HS-5 (cell line): Measurements from ENCODE around the gene RRP36.
"Not testable (repeated sequence)": the region's sequence is repeated elsewhere in the genome, so short reads cannot be mapped to it uniquely, and the experiment has no call there.

ENCODE experiments used
- DNase-seq: peaks from one replicate; pipeline ENCODE4 v3.0.0-alpha.2; 2012; ENCODE audit warnings: low read depth

RRP36 gene

GRCh38 chr6:43021270-43022047 lies at the start of gene RRP36:
RRP36 (plus strand) TSS chr6:43021623; CDS start chr6:43021655, 32 bp downstream.
- DNase-seq, result peak; percentile 30

- DNase-seq, result no peak
Measured at GRCh38 chr6:42971746-42972327, 49.6 kb upstream of the RRP36 start.

- no peak for DNase-seq
Measured at GRCh38 chr6:42973926-42974325, 47.5 kb upstream of the RRP36 start.

- DNase-seq, result no peak
Measured at GRCh38 chr6:42974919-42975505, 46.4 kb upstream of the RRP36 start.

GRCh38 chr6:42978487-42978838 lies 43.0 kb upstream of the RRP36 start:
- no peak for DNase-seq

GRCh38 chr6:42978839-42979522 lies 42.4 kb upstream of the RRP36 start, which contains the start of gene PEX6:
PEX6 (minus strand) TSS chr6:42979181; CDS start chr6:42979150, 31 bp downstream.
- DNase-seq, result peak; percentile 54

GRCh38 chr6:42979523-42980177 lies 41.8 kb upstream of the RRP36 start:
- DNase-seq, result no peak

- no peak for DNase-seq
Measured at GRCh38 chr6:42981836-42982235, 39.6 kb upstream of the RRP36 start.

- DNase-seq, result peak; percentile 96
Measured at GRCh38 chr6:42984001-42984923, 37.2 kb upstream of the RRP36 start, which contains the start of gene PPP2R5D. PPP2R5D (plus strand) TSS chr6:42984570; CDS start chr6:42984678, 108 bp downstream.

- DNase-seq, result no peak
Measured at GRCh38 chr6:42984924-42985475, 36.4 kb upstream of the RRP36 start.

- no peak for DNase-seq
Measured at GRCh38 chr6:42987533-42988451, 33.6 kb upstream of the RRP36 start.

- DNase-seq, result no peak
Measured at GRCh38 chr6:42988486-42989020, 32.9 kb upstream of the RRP36 start.

- DNase-seq, result no peak
Measured at GRCh38 chr6:42989923-42990322, 31.5 kb upstream of the RRP36 start.

- DNase-seq, result no peak
Measured at GRCh38 chr6:42993445-42993844, 28.0 kb upstream of the RRP36 start.

- no peak for DNase-seq
Measured at GRCh38 chr6:42996513-42996912, 24.9 kb upstream of the RRP36 start.

GRCh38 chr6:42998205-42998604 lies 23.2 kb upstream of the RRP36 start:
- not testable (repeated sequence) for DNase-seq

- DNase-seq, result no peak
Measured at GRCh38 chr6:43001843-43002242, 19.6 kb upstream of the RRP36 start.

GRCh38 chr6:43005844-43006243 lies 15.6 kb upstream of the RRP36 start:
- no peak for DNase-seq

- DNase-seq, result no peak
Measured at GRCh38 chr6:43006251-43006650, 15.2 kb upstream of the RRP36 start.
